ENCODE measurements around the gene SH3TC2. TPM values are rescaled to one million over a fixed set of nuclear protein-coding genes. Genes with fewer than 3 reads are reported as not detected.

Gene SH3TC2
- total and polyA plus RNA-seq, 10 of the 15 experiments (the other 5 are each of a cell fraction or from before 2014, with no cell fraction given): not detected

- TF ChIP-seq ZBTB11 (CRISPR knock-in tag; IDR thresholded peaks at IDR 0.05): no peak
- no peak for TF ChIP-seq PRDM15 (CRISPR knock-in tag; IDR thresholded peaks at IDR 0.05)
- TF ChIP-seq PAX5 (IDR thresholded peaks at IDR 0.05; ENCODE audit: borderline replicate concordance, low read depth, low read length): no peak
- TF ChIP-seq SREBF1 (IDR thresholded peaks at IDR 0.05; ENCODE audit: low read length): no peak
- no peak for TF ChIP-seq MYB (IDR thresholded peaks at IDR 0.05; ENCODE audit: borderline replicate concordance, low read depth, low read length)
- TF ChIP-seq SREBF2 (IDR thresholded peaks at IDR 0.05; ENCODE audit: low read length): no peak
- no peak for TF ChIP-seq NBN (IDR thresholded peaks at IDR 0.05)
Measured at GRCh38 chr5:149024943-149025342, 37.9 kb downstream of the SH3TC2 start (continued).

All from GM12878 (cell line).